Astrocyte (in vitro differentiated cells and primary cell): ENCODE measurements around the gene AGBL4. TPM values are rescaled to one million over a fixed set of nuclear protein-coding genes. Genes with fewer than 3 reads are reported as not detected.

Experiments used
- DNase-seq: peaks from one replicate; pipeline ENCODE4 v3.0.0-alpha.2; 2010; ENCODE audit warnings: low read depth
- FAIRE-seq: peaks from 2 replicates; lab custom pipeline; 2011; peaks lifted over from hg19 to GRCh38; lab: Jason Lieb, UNC
- H2AFZ ChIP-seq: 2 replicates; pipeline ENCODE4 v1.6.0; 2012; ENCODE audit warnings: low read depth, low read length, inconsistent platforms
- H3K27ac ChIP-seq: 2 replicates; pipeline ENCODE4 v1.5.1; 2011; ENCODE audit warnings: low read depth, low read length, inconsistent platforms
- H3K27me3 ChIP-seq: 2 replicates; pipeline ENCODE4 v1.6.0; 2011; ENCODE audit warnings: low read length, inconsistent platforms; ENCODE audit not compliant: insufficient read depth
- H3K36me3 ChIP-seq: 2 replicates; pipeline ENCODE4 v1.5.1; 2011; ENCODE audit warnings: low read length, inconsistent platforms; ENCODE audit not compliant: insufficient read depth
- H3K4me1 ChIP-seq: 2 replicates; pipeline ENCODE4 v1.5.1; 2011; ENCODE audit warnings: low read length, inconsistent platforms; ENCODE audit not compliant: insufficient read depth
- H3K4me2 ChIP-seq: 2 replicates; pipeline ENCODE4 v1.6.0; 2012; ENCODE audit warnings: low read length, inconsistent platforms
- H3K4me3 ChIP-seq: 2 replicates; pipeline ENCODE4 v1.5.1; 2011; ENCODE audit warnings: low read depth, mild to moderate bottlenecking, low read length, inconsistent platforms; ENCODE audit not compliant: insufficient read depth
- H3K79me2 ChIP-seq: 2 replicates; pipeline ENCODE4 v1.6.0; 2012; ENCODE audit warnings: mild to moderate bottlenecking, low read length, inconsistent platforms; ENCODE audit not compliant: insufficient read depth
- H3K9ac ChIP-seq: 2 replicates; pipeline ENCODE4 v1.6.0; 2012; ENCODE audit warnings: mild to moderate bottlenecking, low read length, inconsistent platforms
- H3K9me3 ChIP-seq: 2 replicates; pipeline ENCODE4 v1.5.1; 2012; ENCODE audit warnings: low read depth, mild to moderate bottlenecking, low read length, inconsistent platforms; ENCODE audit not compliant: insufficient read depth
- H4K20me1 ChIP-seq: 2 replicates; pipeline ENCODE4 v1.6.0; 2012; ENCODE audit warnings: low read length, inconsistent platforms; ENCODE audit not compliant: insufficient read depth
- H3K27ac Mint-ChIP-seq: one replicate; pipeline ENCODE4 v1.8.0; 2021; ENCODE audit warnings: mild to moderate bottlenecking, mixed read lengths; ENCODE audit not compliant: unreplicated experiment
- H3K27me3 Mint-ChIP-seq: one replicate; pipeline ENCODE4 v1.8.0; 2021; ENCODE audit warnings: low read depth, mixed read lengths; ENCODE audit not compliant: unreplicated experiment
- H3K36me3 Mint-ChIP-seq: one replicate; pipeline ENCODE4 v1.8.0; 2021; ENCODE audit warnings: low read depth, mixed read lengths; ENCODE audit not compliant: unreplicated experiment
- H3K4me1 Mint-ChIP-seq: one replicate; pipeline ENCODE4 v1.8.0; 2021; ENCODE audit warnings: low read depth, mixed read lengths; ENCODE audit not compliant: unreplicated experiment
- H3K4me3 Mint-ChIP-seq: one replicate; pipeline ENCODE4 v1.8.0; 2021; ENCODE audit warnings: mild to moderate bottlenecking, moderate library complexity, mixed read lengths; ENCODE audit not compliant: unreplicated experiment
- H3K9me3 Mint-ChIP-seq: one replicate; pipeline ENCODE4 v1.8.0; 2021; ENCODE audit warnings: mild to moderate bottlenecking, mixed read lengths; ENCODE audit not compliant: unreplicated experiment
- EZH2 ChIP-seq: IDR thresholded peaks from 2 replicates; pipeline ENCODE4 v1.6.1; 2012; ENCODE audit warnings: mild to moderate bottlenecking, low read length, inconsistent platforms; ENCODE audit not compliant: insufficient read depth
- total RNA-seq: library from RNA; stranded (reverse); gene quantifications from 2 replicates; pipeline ENCODE4 v1.2.1, GENCODE V29; 2021
- TF ChIP-seq, protein P1 (sequence below): IDR thresholded peaks from 2 replicates; pipeline ENCODE4 v1.5.1; 2011; ENCODE audit warnings: low read depth, mild to moderate bottlenecking, inconsistent platforms, low read length, moderate library complexity; ENCODE audit not compliant: insufficient read depth

Gene AGBL4
- total RNA-seq, 1 donor from 2014 or later, result not detected

DNA sequence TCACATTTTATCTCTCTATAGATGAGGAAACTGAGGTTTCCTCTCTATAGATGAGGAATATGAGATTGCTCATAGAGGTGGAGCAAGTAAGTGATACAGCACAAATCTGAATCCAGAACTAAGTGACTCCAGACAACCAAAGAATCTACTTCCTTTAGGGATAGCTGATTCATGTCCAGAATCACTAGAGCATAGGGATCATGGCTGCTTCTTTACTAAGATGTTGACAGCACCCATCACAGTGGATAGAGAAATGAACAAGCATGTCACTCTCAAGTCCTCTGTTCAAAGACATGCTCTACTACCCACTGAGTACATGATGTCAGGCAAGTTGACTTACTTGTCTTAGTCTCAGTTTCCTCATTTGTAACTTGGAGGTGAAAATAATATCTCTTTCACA is 1435.7 kb downstream of the AGBL4 start:
- FAIRE-seq (no peak), DNase-seq (no peak)
- no peak overlapping the region for H3K27ac ChIP-seq
- no peak overlapping the region for H2AFZ ChIP-seq
- no peak overlapping the region for H3K4me3 ChIP-seq
- H3K4me1 ChIP-seq, result no peaks in the 10 kb centered on the region
- Mint-ChIP-seq H3K36me3 (no peaks in the 10 kb centered on the region), H3K9me3 (no peaks in the 10 kb centered on the region), H3K4me3 (no peak overlapping the region), H3K27ac (no peak overlapping the region), H3K27me3 (peaks cover 20% of the 10 kb centered on the region), H3K4me1 (no peaks in the 10 kb centered on the region)
- no peaks in the 10 kb centered on the region for H3K9me3 ChIP-seq
- H3K4me2 ChIP-seq, result no peak overlapping the region
- H3K9ac ChIP-seq, result no peak overlapping the region
- H3K27me3 ChIP-seq, result no peaks in the 10 kb centered on the region
- TF ChIP-seq, protein P1, sequence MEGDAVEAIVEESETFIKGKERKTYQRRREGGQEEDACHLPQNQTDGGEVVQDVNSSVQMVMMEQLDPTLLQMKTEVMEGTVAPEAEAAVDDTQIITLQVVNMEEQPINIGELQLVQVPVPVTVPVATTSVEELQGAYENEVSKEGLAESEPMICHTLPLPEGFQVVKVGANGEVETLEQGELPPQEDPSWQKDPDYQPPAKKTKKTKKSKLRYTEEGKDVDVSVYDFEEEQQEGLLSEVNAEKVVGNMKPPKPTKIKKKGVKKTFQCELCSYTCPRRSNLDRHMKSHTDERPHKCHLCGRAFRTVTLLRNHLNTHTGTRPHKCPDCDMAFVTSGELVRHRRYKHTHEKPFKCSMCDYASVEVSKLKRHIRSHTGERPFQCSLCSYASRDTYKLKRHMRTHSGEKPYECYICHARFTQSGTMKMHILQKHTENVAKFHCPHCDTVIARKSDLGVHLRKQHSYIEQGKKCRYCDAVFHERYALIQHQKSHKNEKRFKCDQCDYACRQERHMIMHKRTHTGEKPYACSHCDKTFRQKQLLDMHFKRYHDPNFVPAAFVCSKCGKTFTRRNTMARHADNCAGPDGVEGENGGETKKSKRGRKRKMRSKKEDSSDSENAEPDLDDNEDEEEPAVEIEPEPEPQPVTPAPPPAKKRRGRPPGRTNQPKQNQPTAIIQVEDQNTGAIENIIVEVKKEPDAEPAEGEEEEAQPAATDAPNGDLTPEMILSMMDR, result no peak
- TF ChIP-seq EZH2, result no peak
- H4K20me1 ChIP-seq, result no peaks in the 10 kb centered on the region
- no peaks in the 10 kb centered on the region for H3K36me3 ChIP-seq
- no peaks in the 10 kb centered on the region for H3K79me2 ChIP-seq

DNA sequence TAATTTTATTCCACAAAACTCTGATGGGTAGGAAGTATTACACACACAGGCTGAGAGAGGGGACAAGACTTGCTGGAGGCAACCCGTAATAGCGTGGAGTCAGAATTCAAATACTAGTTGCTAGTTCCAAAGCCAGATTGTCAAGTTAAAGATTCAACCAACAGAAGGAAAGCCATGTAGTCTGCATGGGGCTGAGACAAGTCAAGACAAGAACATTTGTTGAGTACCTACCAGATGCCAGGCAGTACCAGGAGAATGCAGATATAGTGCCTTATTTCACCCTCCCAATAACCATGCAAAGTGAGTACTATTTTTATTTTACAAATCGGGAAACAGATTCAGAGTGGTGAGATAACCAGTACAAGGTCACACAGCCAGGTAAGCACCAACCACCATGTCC is 1441.3 kb downstream of the AGBL4 start:
- H3K27ac Mint-ChIP-seq, result no peak overlapping the region
- H3K4me1 Mint-ChIP-seq, result no peaks in the 10 kb centered on the region
- Histone ChIP-seq H2AFZ (no peak overlapping the region), H3K36me3 (no peaks in the 10 kb centered on the region), H3K4me1 (no peaks in the 10 kb centered on the region), H3K9ac (no peak overlapping the region), H3K4me3 (no peak overlapping the region), H4K20me1 (no peaks in the 10 kb centered on the region), H3K27ac (no peak overlapping the region), H3K4me2 (no peak overlapping the region), H3K9me3 (no peaks in the 10 kb centered on the region), H3K27me3 (no peaks in the 10 kb centered on the region), H3K79me2 (no peaks in the 10 kb centered on the region)
- peaks cover 1% of the 10 kb centered on the region for H3K9me3 Mint-ChIP-seq
- no peak overlapping the region for H3K4me3 Mint-ChIP-seq
- DNase-seq (no peak), FAIRE-seq (no peak)
- peaks cover 17% of the 10 kb centered on the region for H3K27me3 Mint-ChIP-seq
- H3K36me3 Mint-ChIP-seq, result no peaks in the 10 kb centered on the region
- TF ChIP-seq EZH2, result no peak
- TF ChIP-seq, protein P1, result no peak

DNA sequence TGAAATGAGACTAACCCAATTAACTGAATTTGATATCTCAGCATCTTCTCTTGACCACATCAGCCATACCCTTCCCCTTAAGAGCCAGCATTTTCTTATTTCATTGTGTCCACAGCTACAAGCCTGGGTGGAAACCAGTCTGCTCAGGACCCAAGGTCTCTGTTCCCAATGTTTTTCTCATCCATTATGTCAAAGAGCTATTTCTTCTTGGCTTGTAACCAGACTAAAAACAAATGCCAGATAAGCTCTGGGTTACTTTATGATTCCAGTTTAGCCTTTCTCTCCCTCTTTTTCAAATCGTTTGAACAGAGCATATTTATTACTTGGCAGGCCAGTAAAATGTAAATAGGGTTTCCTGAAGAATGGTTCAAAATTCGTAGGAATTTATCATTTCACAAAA is 1442.5 kb downstream of the AGBL4 start:
- no peaks in the 10 kb centered on the region for H3K36me3 Mint-ChIP-seq
- no peaks in the 10 kb centered on the region for H3K36me3 ChIP-seq
- no peak overlapping the region for H2AFZ ChIP-seq
- H3K27me3 ChIP-seq, result peaks cover 2% of the 10 kb centered on the region
- H3K4me1 Mint-ChIP-seq, result no peaks in the 10 kb centered on the region
- H3K4me3 ChIP-seq, result no peak overlapping the region
- peaks cover 15% of the 10 kb centered on the region for H3K27me3 Mint-ChIP-seq
- TF ChIP-seq, protein P1, result no peak
- no peak for TF ChIP-seq EZH2
- no peaks in the 10 kb centered on the region for H3K79me2 ChIP-seq
- peaks cover 1% of the 10 kb centered on the region for H3K9me3 Mint-ChIP-seq
- DNase-seq (no peak), FAIRE-seq (no peak)
- no peaks in the 10 kb centered on the region for H4K20me1 ChIP-seq
- H3K4me3 Mint-ChIP-seq, result no peak overlapping the region
- H3K27ac Mint-ChIP-seq, result no peak overlapping the region
- H3K4me1 ChIP-seq, result no peaks in the 10 kb centered on the region
- no peak overlapping the region for H3K4me2 ChIP-seq
- no peak overlapping the region for H3K9ac ChIP-seq
- no peaks in the 10 kb centered on the region for H3K9me3 ChIP-seq
- H3K27ac ChIP-seq, result no peak overlapping the region
